ENCODE results near the gene RASSF4.

RASSF4 gene, protein sequence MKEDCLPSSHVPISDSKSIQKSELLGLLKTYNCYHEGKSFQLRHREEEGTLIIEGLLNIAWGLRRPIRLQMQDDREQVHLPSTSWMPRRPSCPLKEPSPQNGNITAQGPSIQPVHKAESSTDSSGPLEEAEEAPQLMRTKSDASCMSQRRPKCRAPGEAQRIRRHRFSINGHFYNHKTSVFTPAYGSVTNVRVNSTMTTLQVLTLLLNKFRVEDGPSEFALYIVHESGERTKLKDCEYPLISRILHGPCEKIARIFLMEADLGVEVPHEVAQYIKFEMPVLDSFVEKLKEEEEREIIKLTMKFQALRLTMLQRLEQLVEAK

DNA sequence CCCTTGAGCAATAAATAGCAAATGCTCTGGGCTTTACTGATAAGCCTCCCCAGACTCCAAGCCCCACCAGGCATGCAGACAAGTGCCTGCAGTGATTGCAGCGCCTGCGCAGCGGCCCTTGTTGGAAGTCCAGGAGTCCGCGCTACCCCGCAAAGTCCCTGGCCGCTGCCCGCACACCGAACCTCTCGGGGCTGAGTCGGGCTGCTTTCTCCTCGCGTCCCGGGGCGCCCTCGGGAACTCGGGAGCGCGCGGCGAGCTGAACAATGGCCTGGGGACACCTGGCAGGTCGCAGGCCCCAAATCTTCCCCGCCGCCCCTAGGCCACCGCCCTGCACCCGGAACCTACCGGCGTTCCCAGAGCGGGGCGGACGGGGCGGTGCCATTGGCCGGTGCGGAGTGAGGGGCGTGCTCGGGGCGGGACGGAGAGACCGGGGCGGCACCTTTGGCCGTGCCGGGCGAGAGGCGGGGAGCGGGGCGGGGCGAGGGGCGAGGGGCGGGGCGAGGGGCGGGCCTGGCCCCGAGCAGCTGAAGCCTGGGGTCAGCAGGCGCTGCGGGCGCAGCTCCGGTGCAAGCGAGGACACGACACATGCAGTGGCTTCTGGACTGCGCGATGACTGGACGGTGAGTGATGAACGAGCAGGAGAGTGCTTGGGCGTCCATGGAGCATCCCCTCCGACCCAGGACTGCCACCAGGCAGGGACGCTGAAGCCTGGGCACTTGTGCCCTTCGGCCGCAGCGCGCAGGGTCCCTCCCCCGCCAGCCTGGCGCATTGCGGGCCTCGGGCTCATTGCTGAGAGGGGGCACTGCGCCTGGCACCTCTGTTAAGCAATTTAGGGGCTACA lies at the start of gene RASSF4:
TSS of gene RASSF4 (plus strand) at position 556 of the 841 bp plus-strand sequence. CDS start 10,401 bp downstream, outside the sequence.
- peak within 1 kb of the TSS; percentile 77 for H3K4me3 ChIP-seq (replicated peaks; ENCODE audit: low read depth, low read length)
- DNase-seq (ENCODE audit: extremely low read depth, low read depth): no peak
- TF ChIP-seq, protein P1, sequence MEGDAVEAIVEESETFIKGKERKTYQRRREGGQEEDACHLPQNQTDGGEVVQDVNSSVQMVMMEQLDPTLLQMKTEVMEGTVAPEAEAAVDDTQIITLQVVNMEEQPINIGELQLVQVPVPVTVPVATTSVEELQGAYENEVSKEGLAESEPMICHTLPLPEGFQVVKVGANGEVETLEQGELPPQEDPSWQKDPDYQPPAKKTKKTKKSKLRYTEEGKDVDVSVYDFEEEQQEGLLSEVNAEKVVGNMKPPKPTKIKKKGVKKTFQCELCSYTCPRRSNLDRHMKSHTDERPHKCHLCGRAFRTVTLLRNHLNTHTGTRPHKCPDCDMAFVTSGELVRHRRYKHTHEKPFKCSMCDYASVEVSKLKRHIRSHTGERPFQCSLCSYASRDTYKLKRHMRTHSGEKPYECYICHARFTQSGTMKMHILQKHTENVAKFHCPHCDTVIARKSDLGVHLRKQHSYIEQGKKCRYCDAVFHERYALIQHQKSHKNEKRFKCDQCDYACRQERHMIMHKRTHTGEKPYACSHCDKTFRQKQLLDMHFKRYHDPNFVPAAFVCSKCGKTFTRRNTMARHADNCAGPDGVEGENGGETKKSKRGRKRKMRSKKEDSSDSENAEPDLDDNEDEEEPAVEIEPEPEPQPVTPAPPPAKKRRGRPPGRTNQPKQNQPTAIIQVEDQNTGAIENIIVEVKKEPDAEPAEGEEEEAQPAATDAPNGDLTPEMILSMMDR (IDR thresholded peaks at IDR 0.05; ENCODE audit: low read depth, low read length, missing control alignments): no peak

DNA sequence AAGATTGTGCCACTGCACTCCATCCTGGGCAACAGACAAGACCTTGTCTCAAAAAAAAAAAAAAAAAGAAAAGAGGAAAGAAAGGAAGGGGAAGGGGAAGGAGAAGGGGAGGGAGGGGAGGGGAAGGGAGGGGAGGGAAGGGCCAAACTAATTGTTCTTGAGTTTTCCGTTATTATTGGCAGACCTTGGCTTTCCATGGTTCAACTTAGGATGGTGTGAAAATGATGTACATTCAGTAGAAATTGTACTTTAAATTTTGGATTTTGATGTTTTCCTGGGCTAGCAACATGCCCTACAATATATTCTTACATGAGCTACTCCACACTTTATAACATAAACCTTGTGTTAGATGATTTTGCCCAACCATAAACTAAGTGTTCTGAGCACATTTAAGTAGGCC lies 49.7 kb upstream of the RASSF4 start:
- DNase-seq (ENCODE audit: extremely low read depth, low read depth): no peak
- TF ChIP-seq, protein P1 (IDR thresholded peaks at IDR 0.05; ENCODE audit: low read depth, low read length, missing control alignments): no peak
- no peak overlapping the region for H3K4me3 ChIP-seq (replicated peaks; ENCODE audit: low read depth, low read length)

DNA sequence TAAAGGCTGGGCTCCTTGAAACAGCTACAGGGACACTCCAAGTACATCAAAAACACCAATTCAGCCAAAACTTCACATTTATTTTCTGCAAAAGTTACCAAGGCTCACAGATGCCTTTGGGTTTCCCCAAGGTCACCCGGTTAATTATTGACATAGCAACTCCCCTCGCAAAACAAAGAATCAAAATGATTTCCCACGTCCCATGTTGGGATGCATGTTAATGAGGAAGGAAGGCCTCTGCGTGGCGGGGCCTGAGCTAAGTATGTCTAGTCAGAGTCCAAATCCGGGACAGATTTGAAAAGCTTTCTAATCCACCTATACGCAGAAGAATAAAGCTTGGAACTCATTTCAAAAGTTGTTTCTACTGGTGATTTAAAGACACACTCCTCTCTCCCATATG lies 49.0 kb upstream of the RASSF4 start:
- DNase-seq (ENCODE audit: extremely low read depth, low read depth): no peak
- H3K4me3 ChIP-seq (replicated peaks; ENCODE audit: low read depth, low read length): no peak overlapping the region
- TF ChIP-seq, protein P1 (IDR thresholded peaks at IDR 0.05; ENCODE audit: low read depth, low read length, missing control alignments): no peak

DNA sequence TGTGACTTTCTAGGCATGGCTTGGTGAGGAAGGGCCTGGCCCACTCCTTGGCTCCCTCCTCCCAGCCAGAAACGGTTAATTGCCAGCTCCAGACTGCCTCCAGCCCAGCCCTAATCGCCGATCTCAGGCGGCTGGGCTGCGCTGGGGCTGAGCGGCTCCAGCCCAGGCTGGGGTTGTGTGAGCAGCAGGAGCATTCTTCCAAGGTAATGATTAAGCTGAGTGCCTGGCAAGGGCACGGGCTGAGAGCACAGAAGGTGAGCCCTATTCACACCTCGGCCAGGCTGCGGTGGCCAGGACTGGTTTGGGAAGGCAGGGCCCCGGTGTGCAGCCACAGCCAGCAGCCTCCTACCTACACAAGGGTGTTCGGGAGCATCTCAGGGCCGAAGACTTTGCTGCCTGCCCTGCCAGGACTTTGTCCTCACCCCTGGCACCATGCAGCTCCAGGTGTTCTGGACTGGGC lies 48.5 kb upstream of the RASSF4 start, which contains the start of gene TMEM72:
TSS of gene TMEM72 (plus strand) at position 257 of the 460 bp plus-strand sequence. CDS start at position 433, 176 bp downstream.
- no peak within 1 kb of the TSS for H3K4me3 ChIP-seq (replicated peaks; ENCODE audit: low read depth, low read length)
- TF ChIP-seq, protein P1 (IDR thresholded peaks at IDR 0.05; ENCODE audit: low read depth, low read length, missing control alignments): no peak
- DNase-seq (ENCODE audit: extremely low read depth, low read depth): no peak

DNA sequence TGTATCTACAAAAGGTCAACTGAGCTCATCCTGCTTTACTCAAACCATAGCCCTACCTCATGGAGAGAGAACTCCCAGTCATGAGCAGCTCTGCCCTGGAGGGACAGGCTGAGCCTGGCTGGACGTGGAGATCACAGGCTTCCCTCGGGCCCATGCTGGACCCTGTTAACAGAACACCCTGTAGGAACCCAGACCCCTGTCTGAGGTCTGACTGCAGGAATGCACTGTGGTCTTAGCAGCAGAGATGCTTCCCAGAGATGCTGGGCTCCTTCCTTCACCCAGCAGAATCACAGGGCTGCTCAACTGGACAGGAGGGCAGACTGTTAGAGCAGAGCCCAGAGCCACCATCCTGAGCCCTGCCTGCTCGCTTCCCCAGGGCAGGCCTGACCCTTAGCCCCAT lies 47.7 kb upstream of the RASSF4 start:
- H3K4me3 ChIP-seq (replicated peaks; ENCODE audit: low read depth, low read length): no peak overlapping the region
- no peak for DNase-seq (ENCODE audit: extremely low read depth, low read depth)
- TF ChIP-seq, protein P1 (IDR thresholded peaks at IDR 0.05; ENCODE audit: low read depth, low read length, missing control alignments): no peak

DNA sequence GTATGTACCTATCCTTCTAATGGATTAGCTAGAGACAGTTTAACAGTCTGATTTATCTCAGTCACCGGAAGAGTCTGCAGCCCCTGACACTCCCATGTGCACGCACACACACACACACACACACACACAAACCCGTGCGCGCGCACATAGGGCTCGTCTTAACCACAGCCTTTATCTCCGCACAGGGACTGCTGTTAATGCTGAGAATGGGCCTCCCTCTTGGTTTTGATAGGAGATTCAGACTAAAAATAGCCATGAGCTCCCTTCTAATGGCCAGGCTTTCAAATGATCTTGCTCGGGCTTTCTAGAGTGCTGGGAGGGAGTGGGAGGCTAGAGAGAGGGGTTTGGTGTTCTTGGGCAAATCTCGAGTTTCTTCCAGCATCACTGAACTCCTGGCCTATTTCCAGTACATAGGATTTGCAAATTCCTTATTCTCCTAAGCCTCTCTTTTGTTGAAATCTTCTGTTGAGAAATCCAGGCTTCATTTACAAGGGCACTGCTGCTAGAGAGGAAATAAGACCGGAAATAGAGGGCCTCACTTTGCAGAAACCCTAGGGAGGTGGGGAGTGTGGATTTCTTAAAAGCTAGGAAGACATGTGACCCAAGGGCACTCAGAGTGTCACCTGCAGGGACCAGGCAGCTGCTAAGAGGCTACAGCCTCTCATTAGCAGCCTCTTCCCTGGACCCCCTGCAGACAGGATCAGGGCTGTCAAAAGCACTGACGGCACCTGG lies 46.1 kb upstream of the RASSF4 start:
- no peak overlapping the region for H3K4me3 ChIP-seq (replicated peaks; ENCODE audit: low read depth, low read length)
- TF ChIP-seq, protein P1 (IDR thresholded peaks at IDR 0.05; ENCODE audit: low read depth, low read length, missing control alignments): no peak
- no peak for DNase-seq (ENCODE audit: extremely low read depth, low read depth)

Measured in HFF-Myc (cell line).